ENCODE measurements around the gene KDM2B.

Gene KDM2B

DNA sequence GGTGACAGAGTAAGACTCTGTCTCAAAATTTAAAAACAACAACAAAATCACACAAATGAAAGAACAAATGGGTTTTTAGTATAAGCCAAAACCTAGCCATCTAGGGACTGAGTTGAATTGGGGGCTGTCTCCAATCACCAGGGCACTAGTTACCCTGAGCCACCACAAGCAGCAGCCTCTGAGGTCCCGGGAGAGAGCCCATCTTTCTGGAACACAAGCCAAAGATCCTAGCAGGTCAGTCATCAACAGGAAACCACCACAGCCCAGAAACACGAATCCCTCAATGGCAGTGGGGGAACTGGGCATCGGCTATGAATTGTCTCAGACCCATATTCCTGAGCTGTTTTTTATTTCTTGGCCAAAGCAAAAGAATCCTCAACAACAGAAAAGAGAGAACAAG lies 75.3 kb downstream of the KDM2B start:
- no peak overlapping the region for H4K8ac ChIP-seq (ENCODE audit: low read length)
- H2BK12ac ChIP-seq (ENCODE audit: low read length in 2 of 2): no peak overlapping the region
- H2AFZ ChIP-seq (ENCODE audit: low read depth, low read length): no peak overlapping the region
- H3K27me3 ChIP-seq (ENCODE audit: control insufficient read depth in 1 of 2, insufficient read depth in 1 of 2, low read length in 2 of 2): no peaks in the 10 kb centered on the region
- no peak overlapping the region for H3K4me2 ChIP-seq (ENCODE audit: low read length, poor library complexity, severe bottlenecking)
- H3K9ac ChIP-seq (ENCODE audit: low read length): no peak overlapping the region
- H3K36me3 ChIP-seq (ENCODE audit: control insufficient read depth in 1 of 2, insufficient read depth in 2 of 2, low read depth in 1 of 2, low read length in 2 of 2): peaks cover 10 to 16% of the 10 kb centered on the region in 2 experiments
- H3K4me1 ChIP-seq (ENCODE audit: control insufficient read depth, insufficient read depth, low read depth, low read length): no peaks in the 10 kb centered on the region
- H4K91ac ChIP-seq (ENCODE audit: low read length): no peak overlapping the region
- no peak for DNase-seq
- 85% methylated on average over 3 of the region's 3 CpGs for WGBS
- H2BK120ac ChIP-seq (ENCODE audit: low read depth, low read length): no peak overlapping the region
- no peaks in the 10 kb centered on the region for H3K79me1 ChIP-seq (replicated peaks; ENCODE audit: low read length, poor library complexity, severe bottlenecking)
- no peak overlapping the region for H2AK5ac ChIP-seq (ENCODE audit: low read length, severe bottlenecking)
- H3K4ac ChIP-seq (ENCODE audit: low read depth in 1 of 2, low read length in 2 of 2): no peak overlapping the region
- H3K23ac ChIP-seq (ENCODE audit: low read length in 2 of 2): no peak overlapping the region
- no peak overlapping the region for H2BK5ac ChIP-seq (ENCODE audit: low read depth, low read length, poor library complexity, severe bottlenecking)
- H3K27ac ChIP-seq (ENCODE audit: low read length, poor library complexity, severe bottlenecking): no peak overlapping the region
- H3K4me3 ChIP-seq (ENCODE audit: insufficient read depth in 1 of 2, low read depth in 1 of 2, low read length in 2 of 2): no peak overlapping the region
- H3K18ac ChIP-seq (ENCODE audit: low read depth in 1 of 2, low read length in 2 of 2): no peak overlapping the region
- no peak overlapping the region for H2BK15ac ChIP-seq (ENCODE audit: low read depth, poor library complexity, severe bottlenecking)
- no peaks in the 10 kb centered on the region for H3K9me3 ChIP-seq (ENCODE audit: control insufficient read depth, low read length)
- H3K14ac ChIP-seq (ENCODE audit: low read length in 2 of 2): no peak overlapping the region

DNA sequence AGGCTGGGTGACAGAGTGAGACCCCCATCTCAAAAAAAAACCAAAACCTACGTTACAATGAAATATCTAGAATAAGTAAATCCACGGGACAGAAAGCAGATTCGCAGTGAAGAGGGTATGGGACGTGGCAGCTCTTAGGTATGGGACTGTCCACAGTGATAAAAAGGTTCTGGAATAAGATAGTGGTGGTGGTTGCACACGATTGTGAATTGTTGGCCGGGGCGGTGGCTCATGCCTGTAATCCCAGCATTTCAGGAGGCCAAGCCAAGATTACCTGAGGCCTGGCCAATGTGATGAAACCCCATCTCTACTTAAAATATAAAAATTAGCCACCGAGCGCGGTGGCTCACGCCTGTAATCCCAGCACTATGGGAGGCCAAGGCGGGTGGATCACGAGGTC lies 76.3 kb downstream of the KDM2B start:
- no peak overlapping the region for H3K4me2 ChIP-seq (ENCODE audit: low read length, poor library complexity, severe bottlenecking)
- H2AK5ac ChIP-seq (ENCODE audit: low read length, severe bottlenecking): no peak overlapping the region
- no peaks in the 10 kb centered on the region for H3K9me3 ChIP-seq (ENCODE audit: control insufficient read depth, low read length)
- H3K23ac ChIP-seq (ENCODE audit: low read length in 2 of 2): no peak overlapping the region
- no peak overlapping the region for H2AFZ ChIP-seq (ENCODE audit: low read depth, low read length)
- no peak overlapping the region for H4K8ac ChIP-seq (ENCODE audit: low read length)
- no peak overlapping the region for H2BK15ac ChIP-seq (ENCODE audit: low read depth, poor library complexity, severe bottlenecking)
- 98% methylated on average over 6 of the region's 13 CpGs for WGBS
- no peak for DNase-seq
- H2BK120ac ChIP-seq (ENCODE audit: low read depth, low read length): no peak overlapping the region
- peaks cover 9 to 10% of the 10 kb centered on the region in 2 experiments for H3K36me3 ChIP-seq (ENCODE audit: control insufficient read depth in 1 of 2, insufficient read depth in 2 of 2, low read depth in 1 of 2, low read length in 2 of 2)
- H3K79me1 ChIP-seq (replicated peaks; ENCODE audit: low read length, poor library complexity, severe bottlenecking): no peaks in the 10 kb centered on the region
- no peaks in the 10 kb centered on the region for H3K27me3 ChIP-seq (ENCODE audit: control insufficient read depth in 1 of 2, insufficient read depth in 1 of 2, low read length in 2 of 2)
- H3K14ac ChIP-seq (ENCODE audit: low read length in 2 of 2): no peak overlapping the region
- no peak overlapping the region for H3K9ac ChIP-seq (ENCODE audit: low read length)
- no peak overlapping the region for H3K4ac ChIP-seq (ENCODE audit: low read depth in 1 of 2, low read length in 2 of 2)
- H3K18ac ChIP-seq (ENCODE audit: low read depth in 1 of 2, low read length in 2 of 2): no peak overlapping the region
- H3K27ac ChIP-seq (ENCODE audit: low read length, poor library complexity, severe bottlenecking): no peak overlapping the region
- H2BK12ac ChIP-seq (ENCODE audit: low read length in 2 of 2): no peak overlapping the region
- H2BK5ac ChIP-seq (ENCODE audit: low read depth, low read length, poor library complexity, severe bottlenecking): no peak overlapping the region
- no peak overlapping the region for H4K91ac ChIP-seq (ENCODE audit: low read length)
- H3K4me3 ChIP-seq (ENCODE audit: insufficient read depth in 1 of 2, low read depth in 1 of 2, low read length in 2 of 2): no peak overlapping the region
- H3K4me1 ChIP-seq (ENCODE audit: control insufficient read depth, insufficient read depth, low read depth, low read length): peaks cover 2% of the 10 kb centered on the region

DNA sequence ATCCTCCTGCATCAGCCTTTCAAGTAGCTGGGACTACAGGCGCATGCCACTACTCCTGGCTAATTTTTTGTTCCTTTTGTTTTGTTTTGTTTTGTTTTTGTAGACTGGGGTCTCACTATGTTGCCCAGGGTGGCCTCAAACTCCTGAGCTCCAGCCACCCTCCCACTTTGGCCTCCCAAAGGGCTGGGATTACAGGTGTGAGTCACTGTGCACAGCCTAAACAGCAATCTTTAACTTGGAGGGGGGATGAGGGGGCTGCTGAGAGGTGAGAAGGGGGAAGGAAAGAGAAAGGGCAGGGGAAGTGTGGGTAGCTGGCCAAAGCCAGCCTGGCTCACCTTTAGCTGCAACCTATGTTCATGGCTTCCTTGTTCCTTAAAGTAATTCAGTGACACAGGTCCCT lies 77.4 kb downstream of the KDM2B start:
- Histone ChIP-seq H2AFZ (ENCODE audit: low read depth, low read length) (no peak overlapping the region), H3K4ac (ENCODE audit: low read depth in 1 of 2, low read length in 2 of 2) (no peak overlapping the region), H3K4me3 (ENCODE audit: insufficient read depth in 1 of 2, low read depth in 1 of 2, low read length in 2 of 2) (no peak overlapping the region), H3K23ac (ENCODE audit: low read length in 2 of 2) (no peak overlapping the region), H3K27ac (ENCODE audit: low read length, poor library complexity, severe bottlenecking) (no peak overlapping the region), H3K4me2 (ENCODE audit: low read length, poor library complexity, severe bottlenecking) (no peak overlapping the region), H3K14ac (ENCODE audit: low read length in 2 of 2) (no peak overlapping the region), H3K4me1 (ENCODE audit: control insufficient read depth, insufficient read depth, low read depth, low read length) (peaks cover 2% of the 10 kb centered on the region), H2BK5ac (ENCODE audit: low read depth, low read length, poor library complexity, severe bottlenecking) (no peak overlapping the region), H2BK120ac (ENCODE audit: low read depth, low read length) (no peak overlapping the region), H2BK15ac (ENCODE audit: low read depth, poor library complexity, severe bottlenecking) (no peak overlapping the region), H3K18ac (ENCODE audit: low read depth in 1 of 2, low read length in 2 of 2) (no peak overlapping the region), H3K9me3 (ENCODE audit: control insufficient read depth, low read length) (no peaks in the 10 kb centered on the region), H3K27me3 (ENCODE audit: control insufficient read depth in 1 of 2, insufficient read depth in 1 of 2, low read length in 2 of 2) (no peaks in the 10 kb centered on the region), H4K91ac (ENCODE audit: low read length) (no peak overlapping the region), H3K79me1 (replicated peaks; ENCODE audit: low read length, poor library complexity, severe bottlenecking) (no peaks in the 10 kb centered on the region), H3K9ac (ENCODE audit: low read length) (no peak overlapping the region), H4K8ac (ENCODE audit: low read length) (no peak overlapping the region), H2BK12ac (ENCODE audit: low read length in 2 of 2) (no peak overlapping the region), H2AK5ac (ENCODE audit: low read length, severe bottlenecking) (no peak overlapping the region), H3K36me3 (ENCODE audit: control insufficient read depth in 1 of 2, insufficient read depth in 2 of 2, low read depth in 1 of 2, low read length in 2 of 2) (peaks cover 1% of the 10 kb centered on the region in 2 experiments)
- WGBS: 100% methylated on average over 1 of the region's 1 CpG
- no peak for DNase-seq

DNA sequence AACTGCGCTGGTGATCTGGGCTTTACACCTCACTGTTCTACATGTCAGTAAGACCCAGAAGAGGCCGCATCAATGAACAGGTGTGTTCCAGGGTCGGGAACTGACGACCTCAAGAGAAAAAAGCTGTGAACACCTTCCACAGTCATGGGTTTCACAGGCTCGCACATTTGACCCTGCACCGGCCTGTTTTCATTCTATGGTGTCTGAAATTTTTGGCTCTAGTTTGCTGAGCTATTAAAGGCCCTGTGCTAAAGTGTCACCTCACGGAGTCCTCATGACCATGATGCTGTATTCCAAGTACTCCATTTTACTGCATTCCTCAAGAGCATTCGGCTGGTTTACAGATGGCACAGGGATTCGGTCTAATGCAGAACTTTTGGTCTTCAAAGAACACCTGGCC lies 78.9 kb downstream of the KDM2B start:
- Histone ChIP-seq H2BK5ac (ENCODE audit: low read depth, low read length, poor library complexity, severe bottlenecking) (no peak overlapping the region), H2BK12ac (ENCODE audit: low read length in 2 of 2) (no peak overlapping the region), H3K4me3 (ENCODE audit: insufficient read depth in 1 of 2, low read depth in 1 of 2, low read length in 2 of 2) (no peak overlapping the region), H3K4me1 (ENCODE audit: control insufficient read depth, insufficient read depth, low read depth, low read length) (peaks cover 2% of the 10 kb centered on the region), H2BK120ac (ENCODE audit: low read depth, low read length) (no peak overlapping the region), H3K36me3 (ENCODE audit: control insufficient read depth in 1 of 2, insufficient read depth in 2 of 2, low read depth in 1 of 2, low read length in 2 of 2) (no peaks in the 10 kb centered on the region), H3K27ac (ENCODE audit: low read length, poor library complexity, severe bottlenecking) (no peak overlapping the region), H3K18ac (ENCODE audit: low read depth in 1 of 2, low read length in 2 of 2) (no peak overlapping the region), H3K9me3 (ENCODE audit: control insufficient read depth, low read length) (no peaks in the 10 kb centered on the region), H4K8ac (ENCODE audit: low read length) (no peak overlapping the region), H2BK15ac (ENCODE audit: low read depth, poor library complexity, severe bottlenecking) (no peak overlapping the region), H3K79me1 (replicated peaks; ENCODE audit: low read length, poor library complexity, severe bottlenecking) (no peaks in the 10 kb centered on the region), H2AK5ac (ENCODE audit: low read length, severe bottlenecking) (no peak overlapping the region), H3K23ac (ENCODE audit: low read length in 2 of 2) (no peak overlapping the region), H2AFZ (ENCODE audit: low read depth, low read length) (no peak overlapping the region), H3K14ac (ENCODE audit: low read length in 2 of 2) (no peak overlapping the region), H3K4me2 (ENCODE audit: low read length, poor library complexity, severe bottlenecking) (no peak overlapping the region), H3K9ac (ENCODE audit: low read length) (no peak overlapping the region), H3K4ac (ENCODE audit: low read depth in 1 of 2, low read length in 2 of 2) (no peak overlapping the region), H4K91ac (ENCODE audit: low read length) (no peak overlapping the region), H3K27me3 (ENCODE audit: control insufficient read depth in 1 of 2, insufficient read depth in 1 of 2, low read length in 2 of 2) (no peaks in the 10 kb centered on the region)
- 95% methylated on average over 9 of the region's 9 CpGs for WGBS
- DNase-seq: no peak
